ENCODE measurements around the gene LRRC9. TPM values are rescaled to one million over a fixed set of nuclear protein-coding genes. Genes with fewer than 3 reads are reported as not detected.
A peak's percentile ranks its signal among the peaks of the same experiment; 100 is the strongest.

LRRC9 gene
- total and polyA plus RNA-seq, 2 of the 13 experiments (the other 11 are each of a cell fraction or from before 2014, with no cell fraction given): 0.08 to 0.18 TPM

GRCh38 chr14:60091550-60092525 is 171.9 kb downstream of the LRRC9 start, which contains the start of gene PCNX4 (continued):
- TF ChIP-seq, protein P1, sequence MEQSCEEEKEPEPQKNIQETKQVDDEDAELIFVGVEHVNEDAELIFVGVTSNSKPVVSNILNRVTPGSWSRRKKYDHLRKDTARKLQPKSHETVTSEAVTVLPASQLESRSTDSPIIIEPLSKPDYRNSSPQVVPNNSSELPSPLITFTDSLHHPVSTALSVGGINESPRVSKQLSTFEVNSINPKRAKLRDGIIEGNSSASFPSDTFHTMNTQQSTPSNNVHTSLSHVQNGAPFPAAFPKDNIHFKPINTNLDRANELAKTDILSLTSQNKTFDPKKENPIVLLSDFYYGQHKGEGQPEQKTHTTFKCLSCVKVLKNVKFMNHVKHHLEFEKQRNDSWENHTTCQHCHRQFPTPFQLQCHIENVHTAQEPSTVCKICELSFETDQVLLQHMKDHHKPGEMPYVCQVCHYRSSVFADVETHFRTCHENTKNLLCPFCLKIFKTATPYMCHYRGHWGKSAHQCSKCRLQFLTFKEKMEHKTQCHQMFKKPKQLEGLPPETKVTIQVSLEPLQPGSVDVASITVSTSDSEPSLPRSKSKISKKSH (CRISPR knock-in tag; IDR thresholded peaks at IDR 0.05; ENCODE audit: borderline replicate concordance): peak; percentile 97
- TF ChIP-seq ZNF235 (CRISPR knock-in tag; IDR thresholded peaks at IDR 0.05; ENCODE audit: borderline replicate concordance) (no peak; the same call in 1 of the 2 replicates), BCL6 (CRISPR knock-in tag; IDR thresholded peaks at IDR 0.05) (0 out of 2 replicates have a peak, but pooled peaks have one; percentile 18), PAF1 (CRISPR knock-in tag; IDR thresholded peaks at IDR 0.05) (no peak), KDM5B (CRISPR knock-in tag; IDR thresholded peaks at IDR 0.05; ENCODE audit: borderline replicate concordance) (peak; percentile 93; the same call in 1 of the 2 replicates), SIX1 (CRISPR knock-in tag; IDR thresholded peaks at IDR 0.05; ENCODE audit: borderline replicate concordance) (no peak), ZNF354B (CRISPR knock-in tag; IDR thresholded peaks at IDR 0.05) (peak; percentile 94), ZSCAN20 (CRISPR knock-in tag; IDR thresholded peaks at IDR 0.05; ENCODE audit: borderline replicate concordance) (no peak), HOXA5 (CRISPR knock-in tag; IDR thresholded peaks at IDR 0.05) (peak; percentile 95), DMTF1 (CRISPR knock-in tag; IDR thresholded peaks at IDR 0.05) (peak; percentile 82; the same call in 1 of the 2 replicates), ZNF605 (CRISPR knock-in tag; IDR thresholded peaks at IDR 0.05) (peak; percentile 95), ZKSCAN8 (CRISPR knock-in tag; IDR thresholded peaks at IDR 0.05; ENCODE audit: borderline replicate concordance) (peak; percentile 81), RBFOX2 (IDR thresholded peaks at IDR 0.05; ENCODE audit: low read depth, low read length) (peak; percentile 98), ZNF282 (IDR thresholded peaks at IDR 0.05; ENCODE audit: partially characterized antibody) (no peak), HIVEP1 (CRISPR knock-in tag; IDR thresholded peaks at IDR 0.05) (peak; percentile 91), PTBP1 (IDR thresholded peaks at IDR 0.05; ENCODE audit: low read depth, low read length, poor library complexity, severe bottlenecking) (no peak), ASH2L (IDR thresholded peaks at IDR 0.05; ENCODE audit: insufficient read length, low read depth, low read length) (peak; percentile 89)
- TF ChIP-seq, protein P2, sequence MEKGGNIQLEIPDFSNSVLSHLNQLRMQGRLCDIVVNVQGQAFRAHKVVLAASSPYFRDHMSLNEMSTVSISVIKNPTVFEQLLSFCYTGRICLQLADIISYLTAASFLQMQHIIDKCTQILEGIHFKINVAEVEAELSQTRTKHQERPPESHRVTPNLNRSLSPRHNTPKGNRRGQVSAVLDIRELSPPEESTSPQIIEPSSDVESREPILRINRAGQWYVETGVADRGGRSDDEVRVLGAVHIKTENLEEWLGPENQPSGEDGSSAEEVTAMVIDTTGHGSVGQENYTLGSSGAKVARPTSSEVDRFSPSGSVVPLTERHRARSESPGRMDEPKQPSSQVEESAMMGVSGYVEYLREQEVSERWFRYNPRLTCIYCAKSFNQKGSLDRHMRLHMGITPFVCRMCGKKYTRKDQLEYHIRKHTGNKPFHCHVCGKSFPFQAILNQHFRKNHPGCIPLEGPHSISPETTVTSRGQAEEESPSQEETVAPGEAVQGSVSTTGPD (CRISPR knock-in tag; IDR thresholded peaks at IDR 0.05): no peak
- TF ChIP-seq, protein P3, sequence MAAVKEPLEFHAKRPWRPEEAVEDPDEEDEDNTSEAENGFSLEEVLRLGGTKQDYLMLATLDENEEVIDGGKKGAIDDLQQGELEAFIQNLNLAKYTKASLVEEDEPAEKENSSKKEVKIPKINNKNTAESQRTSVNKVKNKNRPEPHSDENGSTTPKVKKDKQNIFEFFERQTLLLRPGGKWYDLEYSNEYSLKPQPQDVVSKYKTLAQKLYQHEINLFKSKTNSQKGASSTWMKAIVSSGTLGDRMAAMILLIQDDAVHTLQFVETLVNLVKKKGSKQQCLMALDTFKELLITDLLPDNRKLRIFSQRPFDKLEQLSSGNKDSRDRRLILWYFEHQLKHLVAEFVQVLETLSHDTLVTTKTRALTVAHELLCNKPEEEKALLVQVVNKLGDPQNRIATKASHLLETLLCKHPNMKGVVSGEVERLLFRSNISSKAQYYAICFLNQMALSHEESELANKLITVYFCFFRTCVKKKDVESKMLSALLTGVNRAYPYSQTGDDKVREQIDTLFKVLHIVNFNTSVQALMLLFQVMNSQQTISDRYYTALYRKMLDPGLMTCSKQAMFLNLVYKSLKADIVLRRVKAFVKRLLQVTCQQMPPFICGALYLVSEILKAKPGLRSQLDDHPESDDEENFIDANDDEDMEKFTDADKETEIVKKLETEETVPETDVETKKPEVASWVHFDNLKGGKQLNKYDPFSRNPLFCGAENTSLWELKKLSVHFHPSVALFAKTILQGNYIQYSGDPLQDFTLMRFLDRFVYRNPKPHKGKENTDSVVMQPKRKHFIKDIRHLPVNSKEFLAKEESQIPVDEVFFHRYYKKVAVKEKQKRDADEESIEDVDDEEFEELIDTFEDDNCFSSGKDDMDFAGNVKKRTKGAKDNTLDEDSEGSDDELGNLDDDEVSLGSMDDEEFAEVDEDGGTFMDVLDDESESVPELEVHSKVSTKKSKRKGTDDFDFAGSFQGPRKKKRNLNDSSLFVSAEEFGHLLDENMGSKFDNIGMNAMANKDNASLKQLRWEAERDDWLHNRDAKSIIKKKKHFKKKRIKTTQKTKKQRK (IDR thresholded peaks at IDR 0.05; ENCODE audit: low read length): no peak

Measured in HepG2 (cell line).